ENCODE results near the gene PPP1R14D. TPM values are rescaled to one million over a fixed set of nuclear protein-coding genes. Genes with fewer than 3 reads are reported as not detected.

Gene PPP1R14D
- total RNA-seq, 1 donor from 2014 or later = not detected

DNA sequence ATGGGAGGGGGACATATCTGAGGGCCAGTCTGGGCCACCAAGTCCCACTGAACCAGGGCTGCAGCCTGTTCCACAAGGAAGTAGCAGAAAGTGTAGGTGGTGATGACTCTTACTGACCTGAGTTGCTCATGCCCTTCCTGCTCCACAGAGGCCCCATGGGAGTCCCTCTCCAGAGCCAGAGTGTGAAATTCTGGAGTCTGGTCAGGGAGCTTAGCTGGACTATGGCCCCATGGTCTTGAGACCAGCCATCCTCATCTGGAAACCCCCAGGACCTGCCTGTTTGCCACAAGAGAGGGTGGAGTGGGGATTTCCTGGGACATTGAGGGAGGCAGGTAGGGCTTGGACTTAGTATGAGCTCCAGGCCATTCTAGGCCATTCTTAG is 18.3 kb upstream of the PPP1R14D start:
- Mint-ChIP-seq H3K9me3 (no peaks in the 10 kb centered on the region), H3K27ac (no peak overlapping the region), H3K4me1 (peaks cover 30% of the 10 kb centered on the region), H3K36me3 (no peaks in the 10 kb centered on the region), H3K27me3 (ENCODE audit: insufficient read depth, low read depth) (peaks cover 32% of the 10 kb centered on the region), H3K4me3 (no peak overlapping the region)
- no peak for TF ChIP-seq CTCF (IDR thresholded peaks at IDR 0.05)
- no peak for TF ChIP-seq EZH2 (IDR thresholded peaks at IDR 0.05)
- TF ChIP-seq EZH2phosphoT487 (IDR thresholded peaks at IDR 0.05) = no peak
- Histone ChIP-seq H3K9ac (no peak overlapping the region), H3K9me3 (ENCODE audit: low read depth) (no peaks in the 10 kb centered on the region), H3K36me3 (no peaks in the 10 kb centered on the region), H3K79me2 (ENCODE audit: low read depth) (no peaks in the 10 kb centered on the region), H4K20me1 (ENCODE audit: low read depth) (no peaks in the 10 kb centered on the region), H3K4me3 (no peak overlapping the region), H2AFZ (replicated peaks) (no peak overlapping the region), H3K27ac (no peak overlapping the region), H3K4me2 (no peak overlapping the region), H3F3A (ENCODE audit: low read depth) (peaks cover 20% of the 10 kb centered on the region), H3K4me1 (peaks cover 12% of the 10 kb centered on the region), H3K27me3 (peaks cover 39% of the 10 kb centered on the region)
- DNase-seq (ENCODE audit: low spot score) = no peak

DNA sequence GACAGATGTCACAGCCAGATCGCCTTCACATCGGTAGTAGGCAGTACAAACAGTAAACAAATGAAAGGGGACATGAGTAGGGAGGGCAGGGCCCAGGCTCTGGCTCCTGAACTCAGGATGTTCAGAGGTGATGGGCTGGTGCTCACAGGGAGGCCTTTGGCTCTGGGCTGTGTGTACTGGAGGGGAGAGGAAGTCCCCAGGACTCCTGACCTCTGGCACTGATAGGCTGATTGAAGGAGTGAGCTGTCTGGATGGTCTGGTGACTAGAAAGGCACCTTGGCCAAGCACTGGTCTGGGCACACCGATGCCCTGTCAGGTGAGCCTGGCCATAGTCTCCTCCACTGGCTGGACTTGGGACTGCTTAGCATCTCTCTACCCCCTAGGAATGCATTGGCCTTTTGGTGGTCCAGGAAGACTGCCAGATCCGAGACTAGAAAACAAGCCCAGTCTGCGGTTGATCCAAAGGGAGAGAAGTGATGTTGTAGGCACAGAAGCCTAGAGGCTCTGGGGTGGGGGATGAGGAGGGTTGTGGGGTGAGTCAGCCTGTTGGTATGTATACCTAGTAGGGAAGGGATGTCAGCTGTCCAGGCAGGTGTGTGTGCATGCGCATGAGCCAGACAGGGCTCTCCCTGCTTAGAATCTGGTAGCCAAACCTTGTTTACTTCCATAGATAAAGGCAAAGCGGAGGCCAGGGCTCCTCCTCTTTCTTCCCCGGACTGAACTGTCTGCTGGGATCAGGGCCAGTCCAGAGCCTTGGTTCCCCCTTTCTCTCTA is 17.2 kb upstream of the PPP1R14D start:
- Histone ChIP-seq H3K27ac (no peak overlapping the region), H3K4me1 (peaks cover 12% of the 10 kb centered on the region), H3K4me2 (no peak overlapping the region), H4K20me1 (ENCODE audit: low read depth) (no peaks in the 10 kb centered on the region), H3K36me3 (no peaks in the 10 kb centered on the region), H3K27me3 (peaks cover 40% of the 10 kb centered on the region), H3K4me3 (no peak overlapping the region), H3K9me3 (ENCODE audit: low read depth) (no peaks in the 10 kb centered on the region), H3F3A (ENCODE audit: low read depth) (peaks cover 20% of the 10 kb centered on the region), H3K9ac (no peak overlapping the region), H3K79me2 (ENCODE audit: low read depth) (no peaks in the 10 kb centered on the region), H2AFZ (replicated peaks) (no peak overlapping the region)
- Mint-ChIP-seq H3K9me3 (no peaks in the 10 kb centered on the region), H3K27me3 (ENCODE audit: insufficient read depth, low read depth) (peaks cover 35% of the 10 kb centered on the region), H3K4me3 (peak overlapping the region; percentile 4), H3K4me1 (peaks cover 25% of the 10 kb centered on the region), H3K27ac (no peak overlapping the region), H3K36me3 (no peaks in the 10 kb centered on the region)
- DNase-seq (ENCODE audit: low spot score) = no peak
- TF ChIP-seq EZH2phosphoT487 (IDR thresholded peaks at IDR 0.05) (no peak), EZH2 (IDR thresholded peaks at IDR 0.05) (no peak), CTCF (IDR thresholded peaks at IDR 0.05) (no peak)

- Mint-ChIP-seq H3K27ac (peak overlapping the region; percentile 62), H3K36me3 (no peaks in the 10 kb centered on the region), H3K4me3 (peak overlapping the region; percentile 81), H3K4me1 (peaks cover 22% of the 10 kb centered on the region), H3K9me3 (no peaks in the 10 kb centered on the region), H3K27me3 (ENCODE audit: insufficient read depth, low read depth) (peaks cover 36% of the 10 kb centered on the region)
- Histone ChIP-seq H3K4me2 (peak overlapping the region; percentile 85), H3K36me3 (no peaks in the 10 kb centered on the region), H3K4me3 (peak overlapping the region; percentile 76), H2AFZ (replicated peaks) (peak overlapping the region; percentile 77), H3K9me3 (ENCODE audit: low read depth) (no peaks in the 10 kb centered on the region), H4K20me1 (ENCODE audit: low read depth) (no peaks in the 10 kb centered on the region), H3K79me2 (ENCODE audit: low read depth) (no peaks in the 10 kb centered on the region), H3K9ac (no peak overlapping the region), H3K4me1 (peaks cover 12% of the 10 kb centered on the region), H3K27ac (no peak overlapping the region), H3F3A (ENCODE audit: low read depth) (peaks cover 20% of the 10 kb centered on the region), H3K27me3 (peaks cover 40% of the 10 kb centered on the region)
- no peak for DNase-seq (ENCODE audit: low spot score)
- TF ChIP-seq CTCF (IDR thresholded peaks at IDR 0.05) (no peak), EZH2 (IDR thresholded peaks at IDR 0.05) (no peak), EZH2phosphoT487 (IDR thresholded peaks at IDR 0.05) (no peak)
Measured at GRCh38 chr15:40845036-40845435, 16.5 kb upstream of the PPP1R14D start.

Data from neural progenitor cell (in vitro differentiated cells).